K562 (cell line): ENCODE data around the gene SYT6. TPM values are rescaled to one million over a fixed set of nuclear protein-coding genes. Genes with fewer than 3 reads are reported as not detected.
"Not testable (repeated sequence)": the region's sequence is repeated elsewhere in the genome, so short reads cannot be mapped to it uniquely, and the experiment has no call there.

Source experiments
- ATAC-seq: fragments of 200-7000 bp; cut with Tn5 transposase; 3 replicates; pipeline ENCODE4 v1.9.1; 2020; ENCODE audit warnings: moderate library complexity
- BruUV-seq: library from RNA; stranded (reverse); fragments of 400-500 nt; replicated peaks from 2 replicates; lab custom pipeline; 2021; lab: Mats Ljungman, UMichigan
- CTCF ChIA-PET: fragments of 300-600 bp; formaldehyde crosslinking; extraction: SDS; loops from one replicate; lab custom pipeline; 2021; ENCODE audit warnings: low intra/inter-chr PET ratio; lab: Yijun Ruan, JAX
- POLR2A ChIA-PET: fragments of 300-600, 350-650 bp; sonication (Branson Sonifier 250); formaldehyde crosslinking; extraction: SDS; loops from one replicate; lab custom pipeline; 2021; ENCODE audit warnings: antibody characterized with exemption, inconsistent platforms; lab: Yijun Ruan, JAX
- DNase-seq, 4 experiments: peaks; one replicate each; pipeline versions ENCODE4 v3.0.0 to v3.0.0-alpha.2; 2011 to 2018; ENCODE audit warnings: low spot score in 3 of 4, mixed read lengths in 3 of 4; ENCODE audit errors: extremely low read depth in 1 of 4
- FAIRE-seq: peaks from 2 replicates; lab custom pipeline; 2011; peaks lifted over from hg19 to GRCh38; lab: Jason Lieb, UNC
- H2AFZ ChIP-seq: 2 replicates; pipeline ENCODE4 v1.6.0; 2011; ENCODE audit warnings: low read depth, low read length, control low read depth, inconsistent platforms
- H3K27ac ChIP-seq: fragments of 200-600 bp; 3 replicates; pipeline ENCODE4 v1.8.0; 2011; ENCODE audit warnings: low read depth, mild to moderate bottlenecking, control low read depth, inconsistent platforms, low read length, moderate library complexity, mixed read lengths; ENCODE audit errors: extremely low read depth
- H3K27me3 ChIP-seq, 2 experiments: fragments of 300-600 bp in 1 of 2; 2 replicates in 1 of 2; 3 replicates in 1 of 2; pipeline versions ENCODE4 v1.6.0 to v1.8.0; 2011; ENCODE audit warnings: inconsistent platforms in 2 of 2, low read length in 2 of 2, mild to moderate bottlenecking in 1 of 2, mixed read lengths in 1 of 2, moderate library complexity in 1 of 2; ENCODE audit not compliant: control insufficient read depth in 2 of 2, insufficient read depth in 2 of 2
- H3K36me3 ChIP-seq: fragments of 300-600 bp; 3 replicates; pipeline ENCODE4 v1.8.0; 2011; ENCODE audit warnings: mild to moderate bottlenecking, low read length, inconsistent platforms; ENCODE audit not compliant: control insufficient read depth, insufficient read depth
- H3K4me1 ChIP-seq, 2 experiments: fragments of 200-600 bp in 1 of 2; replicated peaks in 1 of 2; 2 replicates in 1 of 2; 3 replicates in 1 of 2; pipeline versions ENCODE4 v1.5.1 to v1.8.0; 2011; ENCODE audit warnings: inconsistent platforms in 2 of 2, low read length in 2 of 2, mild to moderate bottlenecking in 1 of 2, mixed read lengths in 1 of 2, moderate library complexity in 1 of 2; ENCODE audit not compliant: control insufficient read depth in 2 of 2, insufficient read depth in 2 of 2
- H3K4me2 ChIP-seq: 2 replicates; pipeline ENCODE4 v1.6.1; 2011; ENCODE audit warnings: low read length, control low read depth, inconsistent platforms, mixed read lengths; ENCODE audit not compliant: insufficient read depth
- H3K4me3 ChIP-seq: fragments of 200-600 bp; sonication (generic), shearing (Covaris generic); 2 replicates; pipeline ENCODE4 v1.5.1; 2016; ENCODE audit warnings: control low read depth, inconsistent platforms
- H3K79me2 ChIP-seq: fragments of 200-600 bp; 3 replicates; pipeline ENCODE4 v1.8.0; 2011; ENCODE audit warnings: low read length, inconsistent platforms; ENCODE audit not compliant: control insufficient read depth, insufficient read depth
- H3K9ac ChIP-seq, 2 experiments: 2 replicates each; pipeline versions ENCODE4 v1.6.0 to v1.6.1; 2011; ENCODE audit warnings: low read depth in 2 of 2, low read length in 2 of 2, control low read depth in 1 of 2, inconsistent platforms in 1 of 2, mild to moderate bottlenecking in 1 of 2, mixed read lengths in 1 of 2; ENCODE audit not compliant: insufficient read depth in 1 of 2
- H3K9me1 ChIP-seq: one replicate; pipeline ENCODE4 v1.6.0; 2011; ENCODE audit warnings: inconsistent platforms, mild to moderate bottlenecking, low read length, moderate library complexity; ENCODE audit not compliant: control insufficient read depth, insufficient read depth
- H3K9me3 ChIP-seq: replicated peaks from 2 replicates; pipeline ENCODE4 v1.5.1; 2011; ENCODE audit warnings: low read depth, low read length, inconsistent platforms; ENCODE audit not compliant: control insufficient read depth, insufficient read depth
- H4K20me1 ChIP-seq: replicated peaks from 2 replicates; pipeline ENCODE4 v1.6.1; 2011; ENCODE audit warnings: low read length, inconsistent platforms, mixed read lengths; ENCODE audit not compliant: control insufficient read depth, insufficient read depth
- ZBTB11 ChIP-seq, 3 experiments: fragments of 200-800 bp in 1 of 3; fragments of 250-450 bp in 1 of 3; fragments of 450-650 bp in 1 of 3; sonication (Bioruptor Pico) in 1 of 3; sonication (Bioruptor generic) in 1 of 3; formaldehyde crosslinking in 1 of 3; IDR thresholded peaks; 2 replicates each; pipeline versions ENCODE4 v1.6.1 to v1.8.0; 2016 to 2022; ENCODE audit warnings: mild to moderate bottlenecking in 2 of 3, missing genetic modification characterization in 2 of 3, missing compliant biosample characterization in 1 of 3, moderate library complexity in 1 of 3
- WGBS: fragments of 100-300 bp; shearing (Covaris generic); methylation state at CpG from one replicate; pipeline ENCODE4 v1.1.6; 2016; ENCODE audit warnings: low coverage, mixed read lengths; ENCODE audit not compliant: insufficient coverage; ENCODE audit errors: missing lambda C conversion rate; 5-methylcytosine and 5-hydroxymethylcytosine counted together
- in situ Hi-C: fragments of 300-500 bp; cut with MboI; formaldehyde crosslinking; loops from 4 replicates; pipeline ENCODE4 v1.15.0; 2018; ENCODE audit warnings: inconsistent platforms, mixed read lengths
- intact Hi-C: fragments of 100-400 bp; cut with micrococcal nuclease; formaldehyde crosslinking; loops from 2 replicates; pipeline ENCODE4 v1.14.2; 2022
- polyA plus RNA-seq, 8 experiments: library from polyadenylated mRNA; depleted of rRNA in 4 of 8; stranded (reverse) in 5 of 8; unstranded in 3 of 8; fragments of >200 nt; fragmentation: Nextera tagmentation in 2 of 8; fragmentation: Illumina TruSeq in 1 of 8; extraction: Ambion mirVana in 2 of 8; extraction: Trizol in 1 of 8; gene quantifications; 2 replicates each; pipeline versions ENCODE4 v1.2.1 to v1.2.3, GENCODE V29; 2011 to 2014; ENCODE audit warnings: inconsistent platforms in 1 of 8, missing spikeins in 1 of 8
- total RNA-seq, 7 experiments: library from RNA; depleted of rRNA in 6 of 7; stranded (reverse); fragments of >200 nt in 6 of 7; fragmentation: Illumina TruSeq in 2 of 7; extraction: Trizol in 2 of 7; gene quantifications; 2 replicates each; pipeline versions ENCODE4 v1.2.1 to v1.2.3, GENCODE V29; 2011 to 2021; ENCODE audit warnings: low replicate concordance in 1 of 7

Gene SYT6
- total and polyA plus RNA-seq, 9 of the 15 experiments (the other 6 are each of a cell fraction or from before 2014, with no cell fraction given) = 0.06 TPM; not detected in 8

- H3K4me1 ChIP-seq, H3K36me3 ChIP-seq, H3K27ac ChIP-seq, H3K27me3 ChIP-seq, H3K9ac ChIP-seq, H2AFZ ChIP-seq, H3K79me2 ChIP-seq, DNase-seq, CTCF ChIA-PET, intact Hi-C loops, POLR2A ChIA-PET, FAIRE-seq, in situ Hi-C loops, H3K9me1 ChIP-seq, H3K4me3 ChIP-seq, BruUV-seq, ATAC-seq, H4K20me1 ChIP-seq, H3K4me2 ChIP-seq, H3K9me3 ChIP-seq: not testable (repeated sequence)
These were observed 83.9 kb downstream of the SYT6 start for GRCh38 chr1:114069762-114070161.

GRCh38 chr1:114068684-114069083, 85.0 kb downstream of the SYT6 start:
- H3K4me1 ChIP-seq, in situ Hi-C loops, BruUV-seq, H3K9me3 ChIP-seq, CTCF ChIA-PET, H3K79me2 ChIP-seq, H3K9ac ChIP-seq, H3K27me3 ChIP-seq, H3K27ac ChIP-seq, POLR2A ChIA-PET, H3K36me3 ChIP-seq, H3K4me2 ChIP-seq, H2AFZ ChIP-seq, FAIRE-seq, H4K20me1 ChIP-seq, H3K4me3 ChIP-seq, H3K9me1 ChIP-seq, intact Hi-C loops, ATAC-seq, DNase-seq: not testable (repeated sequence)
- 6% methylated on average over 1 of the region's 1 CpG for WGBS
- TF ChIP-seq ZBTB11 (CRISPR knock-in tag; IDR thresholded peaks at IDR 0.05) = 0 out of 6 replicates have a peak, but pooled peaks of 1 of the 3 experiments have one; percentile 18
